GM18861 (cell line): ENCODE data around the gene NR3C1.
"Not testable (repeated sequence)": the region's sequence is repeated elsewhere in the genome, so short reads cannot be mapped to it uniquely, and the experiment has no call there.

Experiments used
- ATAC-seq: cut with Tn5 transposase; IDR thresholded peaks from one replicate; pipeline ENCODE4 v1.9.1; 2021; ENCODE audit not compliant: unreplicated experiment

The NR3C1 gene

DNA sequence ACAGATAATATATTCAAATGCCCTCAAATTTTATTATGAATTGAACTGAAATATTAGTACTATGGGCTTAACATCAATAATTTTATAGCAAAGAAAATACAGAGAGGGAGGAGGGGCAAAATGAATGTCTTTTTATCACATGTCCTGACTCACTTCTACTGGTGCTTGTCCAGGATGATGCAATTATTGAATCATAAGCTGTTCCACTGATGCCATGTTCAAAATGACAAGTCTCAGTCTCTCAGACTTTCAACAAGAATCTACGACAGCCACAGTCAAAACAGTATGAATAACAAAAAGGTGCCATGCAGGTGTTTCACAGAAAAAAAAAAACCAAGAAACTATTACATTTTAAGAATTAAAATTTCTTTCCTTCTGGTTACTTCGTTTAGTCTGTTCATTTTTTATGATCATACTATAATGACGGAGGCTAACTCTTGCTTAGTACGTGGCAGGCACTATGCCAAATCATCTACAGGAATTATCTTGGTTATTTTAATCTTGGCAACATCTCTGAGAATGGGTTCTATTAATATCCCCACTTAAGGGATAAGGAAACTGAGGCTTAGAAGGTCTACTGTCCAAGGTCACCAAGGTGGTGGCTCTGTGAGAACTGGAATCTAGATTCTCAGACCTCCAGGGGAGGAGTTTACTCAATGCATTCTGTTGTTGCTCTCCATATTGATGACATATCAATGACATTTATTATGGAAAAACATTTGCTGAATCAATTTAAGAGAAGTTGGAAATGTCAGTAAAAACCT lies 61.5 kb downstream of the NR3C1 start:
- ATAC-seq = no peak

DNA sequence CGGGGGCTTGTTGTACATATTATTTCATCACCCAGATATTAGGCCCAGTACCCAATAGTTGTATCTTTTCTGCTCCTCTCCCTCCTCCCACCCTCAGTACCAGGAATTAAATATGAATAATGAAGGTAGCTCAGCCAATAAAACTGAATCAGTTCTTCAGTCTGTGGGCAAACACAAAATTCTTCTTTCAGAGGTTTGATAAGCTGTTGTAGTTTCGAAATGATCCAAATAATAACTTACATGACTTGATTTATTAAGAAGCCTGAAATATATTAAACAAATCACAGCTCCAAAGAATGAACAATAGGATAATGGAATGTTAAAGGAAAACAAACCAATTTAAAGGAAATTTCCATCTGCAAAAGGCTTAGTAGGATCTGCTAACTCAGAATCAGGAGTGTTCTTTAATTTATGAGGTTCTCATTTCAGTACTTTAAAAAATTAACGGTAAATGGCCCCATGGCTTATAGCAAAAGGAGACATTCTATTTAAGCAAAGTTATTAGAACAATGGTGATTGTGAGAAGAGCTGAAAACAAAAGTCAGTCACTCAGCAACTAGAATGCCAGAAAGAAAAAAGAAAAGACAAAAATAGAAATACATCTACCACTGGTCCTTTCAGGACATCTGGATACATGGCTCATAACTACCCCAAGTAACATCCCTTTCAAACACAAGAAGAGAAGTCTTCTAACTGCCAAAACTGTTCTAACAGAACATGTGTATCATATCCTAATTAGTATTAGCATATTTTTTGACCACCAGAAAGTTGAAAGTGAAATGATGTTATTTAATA lies 62.4 kb downstream of the NR3C1 start:
- ATAC-seq = no peak

DNA sequence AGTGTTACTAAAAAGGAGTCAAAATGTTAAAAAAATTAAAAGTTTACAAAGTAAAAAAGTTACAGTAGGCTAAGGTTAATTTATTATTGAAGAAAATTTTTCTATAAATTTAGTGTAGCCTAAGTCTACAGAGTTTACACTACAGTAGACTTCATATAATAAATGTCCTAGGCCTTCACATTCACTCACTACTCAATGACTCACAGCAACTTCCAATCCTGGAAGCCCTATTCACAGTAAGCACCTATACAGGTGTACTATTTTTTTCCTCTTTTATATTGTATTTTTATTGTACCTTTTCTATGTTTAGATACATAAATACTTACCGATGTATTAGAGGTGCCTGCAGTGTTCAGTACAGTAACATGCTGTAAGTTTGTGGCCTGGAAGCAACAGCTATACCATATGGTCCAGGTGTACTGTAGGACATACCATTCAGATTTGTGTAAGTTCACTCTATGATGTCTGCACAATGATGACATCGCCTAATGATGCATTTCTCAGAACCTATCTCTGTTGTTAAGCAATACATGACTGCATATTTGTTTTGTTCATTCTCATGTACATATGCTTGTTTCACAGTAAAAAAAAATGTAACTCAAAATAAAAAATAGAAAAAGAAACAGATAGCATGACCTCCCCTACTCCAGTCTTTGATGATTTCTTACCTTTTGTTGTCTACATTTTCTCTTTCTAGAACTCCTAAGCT lies 64.7 kb downstream of the NR3C1 start:
- no peak for ATAC-seq

DNA sequence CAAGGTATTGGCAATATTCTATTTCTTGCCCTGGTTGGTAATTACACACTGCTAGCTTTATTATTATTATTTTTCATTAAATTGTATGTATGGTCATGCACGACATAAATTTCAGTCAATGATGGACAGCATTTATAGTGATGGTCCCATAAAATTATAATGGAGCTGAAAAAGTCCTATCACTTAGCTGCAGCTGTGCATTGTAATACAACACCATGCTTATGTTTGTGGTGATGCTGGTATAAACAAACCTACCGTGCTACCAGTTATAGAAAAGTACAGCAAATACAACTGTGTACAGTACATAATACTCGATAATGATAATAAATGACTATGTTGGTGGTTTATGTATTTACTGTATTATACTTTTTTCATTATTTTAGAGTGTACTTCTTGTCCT lies 65.5 kb downstream of the NR3C1 start:
- no peak for ATAC-seq

DNA sequence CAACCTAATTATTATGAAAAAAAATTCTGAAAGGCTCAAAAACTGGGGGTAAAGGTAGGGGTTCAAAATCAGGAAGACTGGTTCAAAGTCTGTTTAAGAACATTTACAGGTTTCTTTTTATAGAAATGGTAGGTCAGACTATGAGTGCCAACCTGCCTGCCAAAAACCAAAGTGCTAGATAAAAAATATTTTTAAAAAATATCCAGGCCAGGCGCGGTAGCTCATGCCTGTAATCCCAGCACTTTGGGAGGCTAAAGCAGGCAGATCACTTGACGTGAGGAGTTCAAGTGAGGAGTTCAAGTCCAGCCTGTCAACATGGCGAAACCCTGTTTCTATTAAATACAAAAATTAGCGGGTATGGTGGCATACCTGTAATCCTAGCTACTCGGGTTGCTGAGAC lies 67.0 kb downstream of the NR3C1 start:
- ATAC-seq = no peak

DNA sequence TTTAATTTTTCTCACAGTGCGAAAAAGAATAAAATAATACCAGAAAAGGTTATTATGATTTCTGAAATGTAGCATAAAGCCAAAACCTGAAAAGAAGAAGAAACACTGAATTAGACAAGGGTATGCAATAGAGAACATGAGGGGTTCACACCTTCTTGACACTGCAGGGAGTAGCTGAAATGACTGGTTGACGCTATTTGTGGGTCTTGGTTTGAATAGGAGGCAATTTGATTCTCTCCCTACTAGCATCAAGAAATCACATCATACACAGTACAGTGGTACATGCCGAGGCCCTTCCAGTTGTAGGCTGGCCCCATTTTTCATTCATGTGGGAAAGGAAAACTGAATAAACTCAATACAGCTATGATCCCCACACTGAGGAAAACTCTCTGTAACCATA lies 68.6 kb downstream of the NR3C1 start:
- ATAC-seq = no peak

DNA sequence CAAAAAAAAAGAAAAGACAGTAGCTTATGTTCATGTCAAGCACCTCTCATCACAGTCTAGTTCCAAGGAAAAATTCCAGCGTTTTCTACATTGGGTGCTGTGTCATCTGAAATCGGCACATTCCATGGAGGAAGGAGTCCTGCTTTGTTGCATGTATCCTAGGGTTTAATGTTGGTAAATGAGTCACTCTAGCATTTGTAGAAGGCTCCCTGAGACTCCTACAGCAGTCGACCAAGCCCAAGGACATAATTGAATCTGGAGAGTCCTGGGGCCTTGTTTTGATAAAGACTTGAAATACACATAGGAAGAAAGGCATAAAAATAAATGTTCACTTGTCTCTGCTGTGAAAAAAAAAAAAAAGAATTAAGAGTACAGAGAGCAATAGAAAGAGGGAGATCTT lies 69.1 kb downstream of the NR3C1 start:
- not testable (repeated sequence) for ATAC-seq

DNA sequence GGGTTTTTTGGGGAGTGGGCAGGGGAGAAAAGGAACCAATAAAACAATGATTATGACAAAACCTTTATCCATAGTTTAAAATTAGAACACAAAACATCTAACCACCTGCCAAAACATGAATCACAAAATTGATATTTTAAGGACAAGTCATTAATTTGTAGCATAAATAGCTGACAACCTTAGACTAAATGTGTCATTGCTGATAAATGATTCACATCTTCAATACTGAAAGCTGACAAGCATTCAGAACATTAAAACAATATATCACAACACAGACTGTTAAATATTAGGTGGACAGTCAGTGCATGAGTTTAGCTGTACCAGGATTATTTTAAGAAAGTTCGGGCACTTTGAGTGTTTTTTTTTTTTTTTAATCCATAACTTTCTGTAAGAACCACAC lies 71.5 kb downstream of the NR3C1 start:
- ATAC-seq = no peak

DNA sequence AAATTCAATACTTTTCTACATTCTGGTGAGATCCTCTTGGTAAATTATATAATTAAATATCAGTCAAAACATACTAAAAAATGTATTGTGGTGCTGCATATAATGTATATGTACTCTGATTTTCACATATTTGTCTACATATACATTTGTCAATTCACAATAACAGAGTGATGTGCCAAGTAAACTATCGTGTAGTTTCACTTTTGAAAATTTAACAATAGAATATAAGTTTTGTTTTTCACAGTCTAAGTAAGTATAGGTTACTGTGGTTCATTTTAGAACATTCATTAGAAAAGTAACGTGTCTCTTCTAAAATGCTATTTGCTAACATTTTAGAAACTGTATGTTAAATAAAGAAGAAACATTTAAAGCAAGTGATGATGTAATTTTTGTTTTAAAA lies 73.6 kb downstream of the NR3C1 start:
- no peak for ATAC-seq

DNA sequence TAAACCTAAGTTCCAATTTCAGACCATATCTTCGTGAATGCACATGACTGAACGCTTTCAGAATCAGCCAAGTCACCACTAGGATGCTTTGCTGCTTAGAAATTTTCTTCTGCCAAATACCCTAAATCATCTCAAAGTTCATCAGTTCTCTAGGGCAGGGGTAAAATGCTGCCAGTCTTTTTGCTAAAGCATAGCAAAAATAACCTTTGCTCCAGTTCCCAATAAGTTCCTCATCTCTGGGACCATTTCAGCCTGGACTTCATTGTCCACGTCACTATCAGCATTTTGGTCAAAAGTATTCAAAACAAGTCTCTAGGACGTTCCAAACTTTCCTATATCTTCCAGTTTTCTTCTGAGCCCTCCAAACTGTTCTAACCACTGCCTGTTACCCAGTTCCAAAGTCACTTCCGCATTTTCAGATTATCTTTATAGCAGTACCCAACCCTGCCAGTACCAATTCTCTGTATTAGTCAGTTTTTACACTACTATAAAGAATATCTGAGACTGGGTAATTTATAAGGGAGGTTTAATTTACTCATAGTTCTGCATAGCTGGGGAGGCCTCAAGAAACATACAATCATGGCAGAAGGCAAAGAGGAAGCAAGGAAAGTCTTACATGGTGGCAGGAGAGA lies 74.8 kb downstream of the NR3C1 start:
- ATAC-seq = no peak

DNA sequence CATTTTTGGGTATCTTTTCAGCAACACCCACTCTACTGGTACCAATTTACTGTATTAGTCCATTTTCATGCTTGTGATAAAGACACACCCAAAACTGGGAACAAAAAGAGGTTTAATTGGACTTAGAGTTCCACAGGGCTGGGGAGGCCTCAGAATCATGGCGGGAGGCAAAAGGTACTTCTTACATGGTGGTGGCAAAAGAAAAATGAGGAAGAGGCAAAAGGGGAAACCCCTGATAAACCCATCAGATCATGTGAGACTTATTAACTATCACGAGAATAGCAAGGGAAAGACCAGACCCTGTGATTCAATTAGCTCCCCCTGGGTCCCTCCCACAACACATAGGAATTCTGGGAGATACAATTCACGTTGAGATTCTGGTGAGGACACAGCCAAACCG lies 78.4 kb downstream of the NR3C1 start:
- not testable (repeated sequence) for ATAC-seq

DNA sequence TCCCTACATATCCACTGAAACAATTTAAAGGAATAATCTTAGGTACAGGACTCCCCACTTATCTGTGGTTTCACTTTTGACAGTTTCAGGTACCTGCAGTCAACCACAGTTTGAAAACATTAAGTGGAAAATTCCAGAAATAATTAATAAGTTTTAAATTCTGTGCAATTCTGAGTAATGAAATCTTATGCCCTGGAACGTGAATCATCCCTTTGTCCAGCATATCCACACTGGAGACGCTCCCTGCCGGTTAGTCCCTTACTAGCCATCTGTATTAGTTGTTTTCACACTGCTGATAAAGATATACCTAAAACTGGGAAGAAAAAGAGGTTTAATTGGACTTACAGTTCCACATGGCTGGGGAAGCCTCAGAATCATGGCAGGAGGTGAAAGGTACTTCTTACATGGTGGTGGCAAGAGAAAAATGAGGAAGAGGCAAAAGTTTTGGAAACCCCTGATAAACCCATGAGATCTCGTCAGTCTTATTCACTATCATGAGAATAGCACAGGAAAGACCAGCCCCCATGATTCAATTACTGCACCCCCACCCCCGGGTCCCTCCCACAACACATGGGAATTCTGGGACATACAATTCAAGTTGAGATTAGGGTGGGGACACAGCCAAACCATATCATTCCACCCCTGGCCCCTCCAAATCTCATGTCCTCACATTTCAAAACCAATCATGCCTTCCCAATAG lies 80.4 kb downstream of the NR3C1 start:
- not testable (repeated sequence) for ATAC-seq

DNA sequence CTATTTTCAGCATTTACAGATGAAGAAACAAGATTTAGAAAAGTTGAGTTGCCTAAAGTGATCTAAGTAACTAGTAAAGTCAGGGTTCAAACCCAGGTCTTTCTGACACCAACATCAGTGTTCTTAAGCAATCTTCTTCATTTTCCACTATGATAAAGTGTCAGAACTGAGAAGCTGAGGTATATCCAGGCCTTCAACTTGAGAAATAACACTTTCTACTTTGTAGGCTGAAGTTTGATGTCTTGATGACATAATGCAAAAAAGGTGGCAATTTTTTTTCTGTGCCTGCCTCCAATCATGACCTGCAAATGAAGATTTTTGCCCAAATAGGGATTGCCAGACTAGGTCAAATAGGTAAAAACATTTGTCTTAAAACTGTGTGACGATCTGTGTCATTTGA lies 81.3 kb downstream of the NR3C1 start:
- no peak for ATAC-seq

DNA sequence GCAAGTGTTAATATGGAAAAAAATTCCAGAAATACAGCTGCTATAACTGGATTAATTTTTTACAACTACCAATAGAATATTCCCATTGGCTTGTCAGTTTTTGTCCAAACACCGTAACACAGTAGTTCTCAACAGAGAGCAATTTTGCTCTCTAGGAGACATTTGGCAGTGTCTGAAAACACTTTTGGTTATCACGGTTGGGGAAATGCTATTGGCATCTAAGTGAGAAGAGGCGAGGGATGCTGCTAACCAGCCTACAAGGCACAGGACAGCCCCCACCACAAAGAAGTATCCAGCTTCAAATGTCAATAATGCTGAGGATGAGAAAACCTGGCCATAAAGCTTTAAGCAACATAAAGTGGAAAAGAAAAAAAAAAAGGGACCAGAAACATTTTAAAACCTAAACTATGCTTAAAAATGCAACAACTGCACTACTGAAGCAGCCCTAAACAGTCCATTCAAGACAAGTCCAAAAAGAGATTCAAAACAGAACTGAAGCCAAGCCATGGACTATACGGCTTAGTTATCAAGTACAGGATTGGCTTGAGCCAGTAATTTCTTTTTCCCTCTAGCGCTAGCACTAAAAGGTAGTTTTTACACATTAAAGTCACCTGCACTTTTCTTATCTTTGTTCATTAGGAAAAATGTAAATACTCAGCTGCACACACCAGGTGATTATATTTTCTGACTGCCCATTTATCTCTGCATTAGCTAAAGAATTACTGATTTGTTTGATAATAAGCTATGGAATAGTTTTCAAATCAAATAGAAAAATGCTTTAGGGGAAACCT lies 83.9 kb downstream of the NR3C1 start:
- no peak for ATAC-seq

DNA sequence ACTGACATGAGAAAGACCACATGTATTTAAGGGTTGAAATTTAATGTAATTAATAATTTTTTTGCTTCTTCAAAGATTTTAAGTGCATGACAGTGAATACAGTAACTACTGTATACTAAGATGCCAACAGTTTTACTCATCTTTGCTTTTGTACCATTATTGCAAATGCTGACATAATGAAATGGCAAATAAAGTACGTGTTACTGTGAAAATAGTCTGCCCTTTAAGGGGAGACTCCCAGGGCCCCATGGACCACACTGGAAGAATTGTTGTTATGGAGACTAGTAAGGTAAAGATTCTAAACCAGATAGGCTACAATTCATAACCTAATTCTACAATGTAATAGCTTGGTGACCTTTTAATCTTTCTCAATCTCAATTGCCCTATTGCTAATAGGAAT lies 84.7 kb downstream of the NR3C1 start:
- ATAC-seq = no peak

DNA sequence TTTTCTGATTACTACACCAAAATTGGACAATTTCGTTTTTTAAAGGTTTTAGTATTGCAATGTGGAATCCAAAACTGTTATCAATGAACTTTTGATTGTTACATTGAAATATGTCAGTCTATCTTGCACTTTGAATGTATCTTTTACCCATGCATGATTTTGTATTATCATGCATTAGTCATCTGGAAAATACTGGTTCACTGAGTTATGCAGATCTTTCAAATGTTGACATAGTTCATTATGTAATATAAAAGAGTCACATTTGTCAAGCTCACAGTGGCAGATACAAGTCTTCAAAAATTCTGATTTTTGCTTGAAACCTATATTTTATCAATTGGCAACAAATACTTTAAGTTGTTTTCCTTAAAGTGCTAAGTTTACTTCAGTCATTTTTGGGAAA lies 85.2 kb downstream of the NR3C1 start:
- no peak for ATAC-seq

DNA sequence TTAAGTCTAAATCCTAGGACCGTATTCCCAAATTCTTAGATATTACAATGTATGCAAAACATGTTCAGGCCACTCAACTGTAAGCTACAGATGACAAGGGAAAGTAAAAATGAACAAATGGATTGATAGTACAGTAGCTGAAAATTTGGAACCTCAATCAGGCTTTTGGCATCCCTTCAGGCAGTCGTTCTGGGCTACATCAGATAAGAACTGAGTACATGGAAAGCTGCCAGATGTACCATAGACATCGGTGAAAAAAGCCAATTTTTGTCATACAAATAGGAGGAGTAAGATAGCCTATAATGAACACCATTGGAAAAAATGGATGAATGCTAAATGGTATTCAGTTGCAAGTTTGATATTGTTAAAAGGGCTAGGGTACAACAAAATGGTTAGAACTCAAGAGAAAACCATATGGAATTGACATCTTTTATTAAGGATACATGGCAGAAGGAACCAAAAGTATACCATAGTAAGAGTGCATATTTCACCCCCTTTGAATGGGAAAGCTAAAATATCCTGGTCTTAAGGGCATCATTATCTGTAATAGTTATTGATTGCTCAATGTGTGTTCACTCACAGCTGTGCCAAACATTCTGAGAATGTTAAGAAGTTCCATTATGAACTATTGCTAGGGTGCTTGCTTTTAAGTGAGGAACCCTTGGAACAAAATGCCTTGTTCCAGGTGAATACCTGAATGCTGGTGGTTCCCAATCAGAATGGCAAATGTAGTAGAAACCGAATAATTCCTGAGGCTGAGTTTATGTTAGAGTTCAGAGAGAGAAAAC lies 86.4 kb downstream of the NR3C1 start:
- ATAC-seq = no peak

DNA sequence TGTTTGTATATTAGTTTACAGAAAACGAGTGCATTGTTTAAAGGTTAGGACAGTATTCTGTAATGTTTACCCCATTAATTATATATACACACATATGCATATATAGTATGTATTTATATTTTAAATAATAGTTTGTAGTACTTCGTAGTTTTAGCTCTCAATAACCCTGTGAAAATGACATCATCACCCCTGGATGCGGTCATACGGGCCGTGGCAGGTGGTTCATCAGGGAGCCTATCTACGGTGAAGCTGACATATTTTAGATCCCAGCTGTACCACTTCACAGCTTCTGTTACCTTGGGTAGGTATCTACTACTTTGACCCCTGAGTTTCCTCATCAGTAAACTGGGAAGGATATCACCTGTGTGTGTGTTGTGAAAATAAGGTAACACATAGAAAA lies 87.1 kb downstream of the NR3C1 start:
- no peak for ATAC-seq

DNA sequence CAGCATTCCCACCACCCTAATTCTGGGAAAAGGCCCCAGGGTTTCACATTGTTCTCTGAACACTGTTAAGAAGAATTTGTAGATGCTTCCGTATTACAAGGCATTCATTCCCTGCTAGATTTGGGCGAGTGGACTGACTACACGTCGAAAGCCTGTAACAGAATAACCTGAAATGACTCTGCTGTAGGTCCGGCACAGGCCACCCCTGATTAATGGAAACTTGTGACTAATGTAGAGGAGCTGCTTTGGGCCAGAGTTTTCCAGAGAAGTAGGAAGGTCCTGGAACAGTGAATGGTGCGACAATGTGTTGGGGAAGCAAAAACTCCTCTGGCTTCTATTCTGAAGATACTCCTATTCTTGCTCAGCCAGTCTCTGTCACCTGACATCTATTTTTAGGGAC lies 87.6 kb downstream of the NR3C1 start:
- ATAC-seq = no peak
